ENCODE results near the gene CT45A6.
"Not testable (repeated sequence)": the region's sequence is repeated elsewhere in the genome, so short reads cannot be mapped to it uniquely, and the experiment has no call there.

DNA sequence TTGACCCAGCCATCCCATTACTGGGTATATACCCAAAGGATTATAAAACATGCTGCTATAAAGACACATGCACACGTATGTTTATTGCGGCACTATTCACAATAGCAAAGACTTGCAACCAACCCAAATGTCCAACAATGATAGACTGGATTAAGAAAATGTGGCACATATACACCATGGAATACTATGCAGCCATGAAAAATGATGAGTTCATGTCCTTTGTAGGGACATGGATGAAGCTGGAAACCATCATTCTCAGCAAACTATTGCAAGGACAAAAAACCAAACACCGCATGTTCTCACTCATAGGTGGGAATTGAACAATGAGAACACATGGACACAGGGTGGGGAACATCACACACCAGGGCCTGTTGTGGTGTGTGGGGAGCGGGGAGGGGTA, 57.8 kb downstream of the CT45A6 start:
- TF ChIP-seq POLR2AphosphoS5 (IDR thresholded peaks at IDR 0.05; ENCODE audit: borderline replicate concordance, low read depth, low read length); FOXP2 (optimal IDR thresholded peaks at IDR 0.05; ENCODE audit: control extremely low read depth, extremely low read length, insufficient read depth): not testable (repeated sequence)

Data from SK-N-MC (cell line).